Heart left ventricle (tissue), 13 donors: ENCODE data around the gene CLCA2.

Source experiments
- CTCF ChIP-seq, 12 donors: fragments of 200-600 bp; sonication (generic) in 4 of 12; IDR thresholded peaks; one replicate each; pipeline versions ENCODE4 v1.5.0 to v1.8.0; 2018 to 2022; ENCODE audit warnings: antibody characterized with exemption in 12 of 12, mild to moderate bottlenecking in 5 of 12
- POLR2A ChIP-seq, 2 donors: fragments of 450-650 bp; IDR thresholded peaks; one replicate each; pipeline ENCODE4 v1.6.1; 2017; ENCODE audit warnings: antibody characterized with exemption in 2 of 2, mild to moderate bottlenecking in 2 of 2, moderate library complexity in 2 of 2
- donor health status: ischemic (EF 13 %, LVEDD 7.1; RV severe dilation, severe dysfunction).
- donor health status: DM: no; HTN: yes; CAD: no.
- donor health status: DM: no; HTN: no; CAD: no.
- donor health status: ischemic (EF 25% LVEDD 6.9; RV normal size, moderate dysfunction).
- donor health status: ischemic (EF 25% LVEDD 5.7; RV mildly dilated, moderate dysfunction).
- donor health status: ischemic (EF 35%, LVEDD 5.7; RV mildly dilated, moderate dysfunction).
- donor health status: nonischemic (EF 11% LVEDD 7.7; RV severe dilation, severe dysfunction).
- donor health status: DM: yes; HTN: yes; CAD: no.
- donor health status: PGD.
- donor health status: ischemic (EF 29% LVEDD 5.4; RV normal size, mild dysfunction).
- donor health status: nonischemic (EF 23%, LVEDD 6.1; RV moderate dilation, normal function).

- TF ChIP-seq CTCF (IDR thresholded peaks at IDR 0.05) = no peak
- no peak for TF ChIP-seq POLR2A (IDR thresholded peaks at IDR 0.05)
These were observed 74.3 kb downstream of the CLCA2 start for GRCh38 chr1:86498281-86498680.
